Amniotic stem cell (primary cell): ENCODE data around the gene CRK.
"Not testable (repeated sequence)": the region's sequence is repeated elsewhere in the genome, so short reads cannot be mapped to it uniquely, and the experiment has no call there.

Experiments
- DNase-seq: peaks from one replicate; lab custom pipeline; 2025; lab: John Stamatoyannopoulos, UW

Gene CRK

DNA sequence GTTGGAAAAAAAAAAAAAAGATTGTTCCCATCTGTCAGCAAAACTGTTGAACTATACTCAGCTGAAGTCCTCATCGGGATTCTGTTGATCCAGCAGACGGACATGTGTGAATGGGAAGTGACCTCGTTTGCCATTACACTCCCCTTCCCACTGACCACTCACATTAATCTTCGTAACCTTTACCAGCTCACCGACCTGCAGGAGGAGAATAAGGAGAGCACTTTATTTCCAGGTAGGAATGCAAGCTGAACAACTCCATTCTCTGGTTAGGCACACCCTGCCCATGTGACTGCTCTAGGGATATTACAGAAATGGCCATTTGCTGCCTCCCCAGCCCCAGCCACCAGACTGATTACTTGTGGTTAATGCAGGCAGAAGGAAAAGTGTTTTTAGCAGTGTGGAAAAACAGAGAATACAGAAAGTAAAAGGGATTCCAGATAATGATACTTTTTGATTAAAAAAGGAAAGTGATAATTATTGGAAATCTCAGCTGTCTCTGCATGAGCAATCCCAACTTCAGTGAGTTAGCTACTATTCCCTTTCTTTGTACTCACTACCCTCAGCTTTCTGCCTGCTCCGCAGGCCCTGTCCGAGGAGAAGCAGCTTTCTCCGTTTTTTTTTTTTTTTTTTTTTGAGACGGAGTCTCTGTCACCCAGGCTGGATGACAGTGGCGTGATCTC, 32.4 kb downstream of the CRK start:
- no peak for DNase-seq

DNA sequence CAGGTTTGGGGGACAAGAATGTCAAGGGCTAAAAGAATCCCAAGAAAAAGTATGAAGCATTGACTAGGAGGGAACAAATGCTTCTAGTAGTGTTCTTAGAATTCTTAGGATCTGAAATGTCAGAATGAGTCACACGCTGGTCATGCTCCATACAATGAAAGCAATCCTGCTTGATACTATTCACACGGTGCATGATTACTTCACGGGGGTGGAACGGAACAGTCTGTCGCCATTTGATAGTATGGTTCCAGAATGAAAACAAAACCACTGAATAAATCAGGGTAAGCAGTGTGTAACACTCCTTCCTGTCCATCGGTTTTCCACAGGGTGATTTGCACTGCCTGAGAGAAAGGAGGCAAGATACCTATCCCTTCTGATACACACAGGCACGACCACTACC, 33.1 kb downstream of the CRK start:
- DNase-seq, result peak; percentile 75

DNA sequence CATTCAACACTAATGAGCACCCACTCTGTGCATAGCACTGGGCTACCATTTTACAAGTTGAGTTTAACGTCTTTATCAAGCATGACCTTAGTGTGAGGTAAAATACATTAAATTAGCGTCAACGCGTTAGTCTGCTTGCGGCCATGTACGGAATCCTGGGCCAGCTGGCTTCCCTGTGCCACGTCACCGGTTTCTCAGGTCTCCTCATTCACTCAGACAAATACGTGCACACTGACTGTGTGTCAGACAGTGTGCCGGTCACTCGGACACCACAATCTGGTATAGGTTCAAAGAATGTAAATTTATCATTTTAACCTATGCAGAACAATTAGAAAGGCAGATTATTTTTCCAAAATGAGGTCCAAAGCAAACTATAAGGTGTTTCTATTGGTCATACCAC, 34.6 kb downstream of the CRK start:
- no peak for DNase-seq

DNA sequence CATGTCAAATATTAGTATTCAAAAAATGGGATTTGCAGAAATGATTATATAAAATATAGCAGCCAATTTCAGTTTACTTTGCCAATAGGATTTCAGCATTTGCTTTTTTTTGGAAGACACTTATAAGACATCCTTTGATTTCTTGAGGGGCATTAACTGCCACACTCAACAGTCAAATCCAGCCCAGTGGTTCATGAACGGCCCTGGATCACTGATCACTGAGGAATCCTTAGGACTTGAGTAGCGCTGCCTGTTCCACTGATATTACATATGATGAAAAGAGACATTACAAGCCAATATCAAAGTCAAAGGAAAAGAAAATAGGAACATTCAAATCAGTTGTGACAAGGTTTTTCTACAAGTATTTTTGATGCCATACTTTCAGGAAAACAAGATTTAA, 35.1 kb downstream of the CRK start:
- no peak for DNase-seq

DNA sequence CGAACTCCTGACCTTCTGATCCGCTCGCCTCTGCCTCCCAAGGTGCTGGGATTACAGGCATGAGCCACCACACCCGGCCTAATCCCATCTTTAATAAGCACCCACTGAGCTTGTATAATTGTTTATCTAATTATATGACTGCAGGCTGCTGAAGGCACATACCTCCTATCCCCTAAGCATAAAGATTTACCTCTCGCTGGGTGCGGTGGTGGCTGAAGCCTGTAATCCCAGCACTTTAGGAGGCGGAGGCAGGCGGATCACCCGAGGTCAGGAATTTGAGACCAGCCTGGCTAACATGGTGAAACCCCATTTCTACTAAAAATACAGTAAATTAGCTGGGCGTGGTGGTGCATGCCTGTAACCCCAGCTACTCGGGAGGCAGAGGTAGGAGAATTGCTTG, 35.9 kb downstream of the CRK start:
- no peak for DNase-seq

DNA sequence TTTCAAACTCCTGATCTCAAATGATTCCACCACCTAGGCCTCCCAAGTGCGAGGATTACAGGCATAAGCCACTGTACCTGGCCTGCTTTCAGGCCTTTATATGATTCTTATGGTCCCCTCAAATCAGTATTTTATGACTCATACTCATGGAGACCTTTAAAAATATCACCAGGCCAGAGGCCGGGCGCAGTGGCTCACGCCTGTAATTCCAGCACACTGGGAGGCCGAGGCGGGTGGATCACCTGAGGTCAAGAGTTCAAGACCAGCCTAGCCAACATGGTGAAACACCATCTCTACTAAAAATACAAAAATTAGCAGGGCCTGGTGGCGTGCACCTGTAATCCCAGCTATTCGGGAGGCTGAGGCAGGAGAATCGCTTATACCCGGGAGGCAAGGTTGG, 37.6 kb downstream of the CRK start:
- DNase-seq, result not testable (repeated sequence)

DNA sequence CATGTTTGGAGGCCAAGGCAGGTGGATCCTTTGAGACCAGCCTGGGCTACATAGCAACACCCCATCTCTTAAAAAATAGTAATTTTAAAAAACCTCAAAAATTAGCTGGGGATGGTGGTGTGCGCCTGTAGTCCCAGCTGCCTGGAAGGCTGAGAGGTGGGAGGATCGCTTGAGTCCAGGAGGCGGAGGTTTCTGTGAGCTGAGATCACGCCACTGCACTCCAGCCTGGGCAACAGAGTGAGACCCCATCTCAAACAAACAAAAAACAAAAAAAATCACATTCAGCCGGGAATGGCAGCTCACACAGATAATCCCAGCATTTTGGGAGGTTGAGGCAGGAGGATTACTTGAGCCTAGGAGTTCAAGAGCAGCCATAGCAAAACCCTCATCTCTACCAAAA, 39.6 kb downstream of the CRK start:
- DNase-seq, result no peak

DNA sequence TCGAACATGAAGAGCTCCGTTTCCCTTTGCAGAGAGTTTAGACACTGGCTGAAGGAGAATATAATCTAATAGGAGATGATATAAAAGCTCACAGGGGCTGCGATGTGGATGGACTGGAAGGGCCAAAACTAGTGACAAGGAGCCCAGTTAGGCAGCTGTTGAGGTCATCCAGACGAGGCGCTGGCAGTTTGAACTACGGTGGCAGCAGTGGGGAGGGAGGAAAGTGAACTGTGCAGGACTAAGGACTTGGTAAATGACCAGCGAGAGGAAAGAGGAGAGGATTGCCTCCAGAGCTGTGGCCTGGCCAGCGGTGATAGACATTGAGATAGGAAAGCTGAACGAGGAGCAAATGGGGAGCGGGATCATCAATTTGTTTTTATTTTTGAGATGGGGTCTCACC, 41.4 kb downstream of the CRK start:
- DNase-seq, result no peak

DNA sequence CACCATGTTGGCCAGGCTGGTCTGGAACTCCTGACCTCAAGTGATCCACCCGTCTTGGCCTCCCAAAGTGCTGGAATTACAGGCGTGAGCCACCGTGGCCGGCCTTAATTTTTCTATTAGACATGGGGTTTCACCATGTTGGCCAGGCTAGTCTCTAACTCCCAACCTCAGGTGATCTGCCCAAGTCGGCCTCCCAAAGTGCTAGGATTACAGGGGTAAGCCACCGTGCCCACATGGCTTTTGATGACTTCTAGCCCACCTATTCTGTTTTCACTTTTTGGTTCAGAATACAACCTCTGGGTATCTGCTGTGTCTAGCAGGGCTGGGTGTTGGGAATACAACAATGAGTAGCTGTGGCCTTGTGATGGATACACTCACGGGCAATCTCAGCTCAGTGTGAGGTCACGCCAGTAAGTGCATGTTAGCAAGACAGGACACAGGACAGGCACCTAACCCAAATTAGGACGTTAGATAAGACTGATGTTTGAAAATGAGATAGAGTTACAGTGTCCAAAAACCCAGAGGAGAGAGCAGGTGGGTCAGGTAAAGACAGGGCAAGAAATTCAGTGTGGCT, 41.9 kb downstream of the CRK start:
- no peak for DNase-seq

DNA sequence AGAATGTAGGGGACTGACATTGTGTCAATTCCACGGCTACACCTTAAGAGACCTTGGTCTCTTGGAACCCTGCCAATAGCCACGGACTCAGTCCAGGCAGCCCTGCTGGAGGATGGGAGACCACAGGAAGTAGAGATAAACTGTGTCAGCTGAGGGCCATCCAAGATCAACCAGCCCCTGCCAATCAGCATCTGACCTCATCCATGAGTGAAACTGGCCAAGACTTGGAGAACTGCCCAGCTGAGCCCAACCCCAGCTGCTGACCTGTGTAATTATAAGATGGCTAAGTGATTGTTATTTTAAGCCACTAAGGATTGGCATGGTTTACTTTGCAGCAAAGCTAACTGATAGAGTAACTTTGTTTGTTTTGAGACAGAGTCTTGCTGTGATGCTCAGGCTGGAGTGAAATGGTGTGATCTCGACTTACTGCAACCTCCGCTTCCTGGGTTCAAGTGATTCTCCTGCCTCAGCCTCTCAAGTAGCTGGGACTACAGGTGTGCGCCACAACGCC, 42.7 kb downstream of the CRK start:
- DNase-seq, result peak; percentile 36

DNA sequence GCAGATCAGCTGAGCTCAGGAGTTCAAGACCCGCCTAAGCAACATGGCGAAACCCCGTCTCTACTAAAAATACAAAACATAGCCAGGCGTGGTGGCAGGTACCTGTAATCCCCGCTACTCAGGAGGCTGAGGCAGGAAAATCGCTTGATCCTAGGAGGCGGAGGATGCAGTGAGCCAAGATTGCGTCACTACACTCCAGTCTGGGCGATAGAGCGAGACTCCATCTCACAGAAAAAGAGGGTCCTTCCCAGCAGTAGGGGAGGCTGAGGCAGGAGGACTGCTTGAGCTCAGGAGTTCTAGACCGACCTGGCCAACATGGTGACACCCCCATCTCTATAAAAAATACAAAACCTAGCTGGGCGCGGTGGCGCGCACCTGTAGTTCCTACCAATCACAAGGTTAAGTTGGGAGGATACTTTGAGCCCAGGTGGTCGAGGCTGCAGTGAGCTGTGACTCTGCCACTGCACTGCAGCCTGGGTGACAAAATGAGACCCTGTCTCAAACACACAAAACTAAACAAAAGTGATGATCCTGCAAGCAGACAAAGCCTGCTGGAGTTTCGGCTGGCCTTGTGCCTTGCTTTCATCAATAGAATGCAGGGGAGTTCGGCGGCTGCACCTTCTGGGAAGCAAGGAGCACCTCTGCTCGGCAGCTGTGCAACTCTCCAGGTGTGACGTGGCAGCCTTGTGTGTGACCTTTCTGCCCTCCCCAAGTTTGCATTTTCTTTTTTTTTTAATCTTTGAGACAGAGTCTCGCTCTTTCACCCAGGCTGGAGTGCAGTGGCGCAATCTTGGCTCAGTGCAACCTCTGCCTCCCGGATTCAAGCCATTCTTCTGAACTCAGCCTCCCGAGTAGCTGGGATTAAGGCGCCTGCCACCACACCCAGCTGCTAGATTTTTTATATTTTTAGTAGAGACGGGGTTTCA, 43.6 kb downstream of the CRK start:
- DNase-seq, result no peak

DNA sequence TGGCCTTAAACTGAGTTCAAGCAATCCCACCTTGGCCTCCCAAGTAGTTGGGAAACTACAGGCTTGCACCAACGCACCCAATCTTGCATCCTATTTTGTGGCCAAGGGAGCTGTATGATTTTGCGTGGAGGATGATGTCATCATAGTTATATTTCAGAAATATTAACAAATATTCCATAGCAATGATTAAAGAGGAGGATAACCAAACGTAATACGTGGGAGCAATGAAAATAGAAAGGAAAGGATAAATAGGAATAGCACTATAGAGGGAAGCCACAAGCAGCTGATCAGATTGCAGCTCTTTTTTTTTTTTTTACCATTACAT, 53.8 kb downstream of the CRK start:
- DNase-seq, result no peak

DNA sequence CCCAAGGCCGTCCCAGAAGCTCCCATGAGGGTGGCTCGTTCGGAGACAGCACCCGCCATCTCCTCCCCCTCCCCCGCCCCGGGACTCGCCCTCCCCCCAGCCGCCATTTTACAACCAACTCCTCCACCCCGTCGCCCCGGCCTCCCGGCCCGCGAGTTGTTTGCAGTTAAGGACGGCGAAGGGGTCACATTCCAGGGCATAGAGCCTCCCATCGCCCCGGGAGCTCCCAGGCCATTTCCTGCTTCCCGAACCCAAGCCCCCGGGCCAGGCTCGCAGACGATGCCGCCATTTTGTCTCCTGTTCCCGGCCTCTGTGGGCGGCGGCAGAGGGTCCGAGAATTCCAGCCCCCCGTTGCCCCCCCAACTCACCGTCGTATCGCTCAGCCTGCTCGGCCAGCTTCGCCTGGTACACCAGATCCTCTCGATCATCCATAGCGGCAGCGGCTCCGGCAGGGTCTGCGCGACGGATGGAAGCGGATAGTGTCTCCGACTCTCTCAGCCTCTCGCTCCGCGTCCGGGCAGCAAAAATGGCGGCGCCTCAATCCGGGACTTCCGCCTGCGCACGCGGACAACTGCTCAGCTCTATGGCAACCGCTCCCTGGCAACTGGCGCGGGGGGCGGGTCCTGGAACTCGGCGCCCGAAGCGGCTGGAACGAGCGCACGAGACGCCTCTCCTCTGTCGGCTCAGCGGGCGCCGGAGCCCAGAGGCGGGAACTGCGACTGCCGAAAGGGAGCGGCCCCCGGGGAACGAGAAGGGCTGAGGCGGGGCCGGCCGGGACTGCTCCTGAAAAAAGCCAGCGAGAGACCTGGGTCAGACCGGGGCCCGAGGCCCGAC, 56.1 kb downstream of the CRK start, which contains the start of gene YWHAE:
Gene YWHAE (minus strand): TSS at position 544 of the 834 bp plus-strand sequence. CDS start 112 bp downstream, at position 432.
- peak; percentile 88 for DNase-seq

DNA sequence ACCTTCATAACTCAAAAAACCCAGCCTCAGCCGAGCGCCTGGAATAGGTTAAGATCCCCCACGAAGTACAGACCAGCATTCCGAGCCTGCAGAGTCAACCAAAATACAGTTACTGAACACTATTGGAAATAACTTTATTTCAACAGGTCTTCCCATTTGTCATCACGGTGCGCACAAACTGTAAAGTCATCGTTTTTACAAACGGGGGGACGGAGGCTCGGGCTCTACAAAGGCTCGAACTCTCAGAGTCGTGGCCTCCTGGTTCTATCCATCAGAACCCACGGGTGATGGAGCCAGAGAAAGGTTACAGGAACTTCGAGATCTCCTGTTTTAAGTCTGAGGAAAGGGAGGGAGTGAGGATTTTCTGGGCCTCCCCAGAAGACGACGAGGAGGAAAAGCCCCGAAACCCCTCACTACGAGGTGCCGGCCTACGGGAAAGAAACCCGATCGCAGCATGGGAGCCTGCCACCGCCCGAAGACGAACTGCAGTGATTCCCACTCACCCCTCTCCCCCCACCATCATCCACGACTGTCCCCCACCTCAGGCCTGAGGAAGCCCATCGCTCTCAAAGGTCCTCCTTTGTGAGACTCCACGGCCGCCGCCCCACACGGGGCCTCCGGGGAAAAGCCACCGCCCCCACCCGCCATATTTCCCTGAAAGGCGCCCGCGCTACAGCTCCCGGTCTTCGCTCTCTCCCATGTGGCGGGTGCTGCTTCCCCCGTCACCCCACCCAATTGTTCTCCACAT, 56.9 kb downstream of the CRK start:
- no peak for DNase-seq

DNA sequence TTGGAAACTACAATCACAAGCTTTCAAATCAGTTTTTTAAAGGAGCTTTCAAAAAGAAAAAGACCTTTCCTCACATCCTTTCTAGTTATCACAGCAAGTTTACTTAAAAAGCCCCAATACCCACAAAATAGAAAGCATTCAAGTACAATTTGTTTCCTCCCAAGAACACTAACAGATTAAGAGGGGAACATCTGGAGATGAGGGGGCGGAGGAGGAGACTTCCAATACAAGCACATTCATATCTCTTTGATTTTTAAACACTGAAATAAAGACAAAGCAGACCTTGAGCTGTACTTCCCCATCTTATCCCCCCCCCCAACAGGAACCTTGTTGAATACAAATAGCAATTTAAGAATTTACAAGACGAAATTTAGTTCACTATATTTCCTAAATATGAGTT, 58.0 kb downstream of the CRK start:
- no peak for DNase-seq

DNA sequence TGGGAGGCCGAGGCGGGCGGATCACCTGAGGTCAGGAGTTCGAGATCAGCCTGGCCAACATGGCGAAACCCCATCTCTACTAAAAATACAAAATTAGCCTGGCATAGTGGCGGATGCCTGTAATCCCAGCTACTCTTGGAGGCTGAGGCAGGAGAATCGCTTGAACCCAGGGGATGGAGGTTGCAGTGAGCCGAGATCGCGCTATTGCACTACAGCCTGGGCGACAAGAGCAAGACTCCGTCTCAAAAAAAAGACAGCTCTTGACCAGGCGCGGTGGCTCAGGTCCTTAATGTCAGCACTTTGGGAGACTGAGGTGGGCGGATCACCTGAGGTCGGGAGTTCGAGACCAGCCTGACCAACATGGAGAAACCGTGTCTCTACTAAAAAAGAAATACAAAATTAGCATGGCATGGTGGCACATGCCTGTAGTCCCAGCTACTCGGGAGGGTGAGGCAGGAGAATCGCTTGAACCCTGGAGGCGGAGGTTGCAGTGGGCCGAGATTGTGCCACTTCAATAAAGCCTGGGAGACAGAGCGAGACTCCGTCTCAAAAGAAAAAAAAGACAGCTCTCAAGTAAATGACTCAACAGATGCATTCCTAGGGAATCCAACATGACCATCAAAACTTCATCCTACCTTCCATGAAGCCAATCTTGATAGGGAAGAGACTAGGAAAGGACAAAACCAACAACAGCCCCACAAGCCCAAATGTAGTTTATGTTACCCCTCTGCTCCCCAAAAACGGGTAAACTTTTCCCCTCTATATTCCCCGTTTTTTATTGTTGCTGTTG, 60.0 kb downstream of the CRK start:
- not testable (repeated sequence) for DNase-seq

DNA sequence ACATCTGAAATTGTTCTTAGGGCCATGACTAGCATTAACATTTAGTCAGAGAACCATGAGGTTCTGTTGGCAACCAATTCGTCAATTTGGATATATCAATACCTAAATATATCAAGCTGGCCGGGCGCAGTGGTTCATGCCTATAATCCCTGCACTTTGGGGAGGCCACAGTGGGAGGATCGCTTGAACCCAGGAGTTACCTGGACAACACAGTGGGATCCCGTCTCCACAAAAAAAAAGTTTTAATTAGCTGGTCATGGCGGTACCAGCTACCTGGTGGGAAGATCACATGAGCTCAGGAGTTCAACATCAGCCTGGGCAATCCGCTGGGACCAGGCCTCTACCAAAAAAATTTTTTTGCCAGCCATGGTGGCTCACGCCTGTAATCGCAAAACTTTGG, 64.5 kb downstream of the CRK start:
- no peak for DNase-seq

DNA sequence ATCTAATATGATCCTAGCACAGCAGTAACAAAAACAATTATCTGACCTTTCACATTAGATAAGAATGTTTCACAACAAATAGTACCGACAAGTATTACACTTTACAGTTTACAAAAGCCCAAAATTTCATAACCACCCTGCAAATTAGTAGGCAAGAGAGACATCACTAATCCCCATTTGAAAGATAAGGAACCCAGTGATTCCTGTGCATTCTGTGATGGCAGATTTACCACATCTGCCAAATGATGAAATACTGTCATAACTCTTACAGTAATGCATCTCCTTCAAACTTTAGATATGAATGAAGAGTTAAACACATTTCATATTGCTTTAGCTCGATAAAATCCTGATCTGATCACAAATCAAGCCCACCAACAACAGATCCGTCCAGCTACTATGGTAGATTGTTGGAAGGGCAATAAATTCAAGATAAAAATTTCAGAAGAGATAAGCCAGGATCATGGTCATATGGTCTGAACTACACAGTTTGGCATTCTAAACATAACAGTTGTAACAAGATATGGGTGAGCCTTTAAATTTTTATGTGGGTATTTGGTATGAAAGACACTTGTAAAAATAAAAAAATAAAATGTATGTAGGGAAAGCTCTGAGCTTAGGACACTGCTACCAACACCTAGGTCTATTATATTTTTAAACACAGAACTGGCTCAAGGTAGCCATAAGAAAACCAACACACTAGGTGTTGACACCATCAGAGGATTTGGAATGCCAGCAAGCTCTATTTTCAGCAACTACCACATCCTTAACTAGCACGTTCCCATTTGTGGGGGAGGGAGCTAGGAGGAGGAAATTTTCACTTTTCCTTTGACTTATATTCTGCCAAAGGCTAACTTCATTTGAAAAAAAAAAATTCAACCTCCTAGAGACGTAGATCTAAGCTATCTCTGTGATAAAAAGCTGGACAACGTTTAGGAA, 65.3 kb downstream of the CRK start:
- DNase-seq, result no peak

DNA sequence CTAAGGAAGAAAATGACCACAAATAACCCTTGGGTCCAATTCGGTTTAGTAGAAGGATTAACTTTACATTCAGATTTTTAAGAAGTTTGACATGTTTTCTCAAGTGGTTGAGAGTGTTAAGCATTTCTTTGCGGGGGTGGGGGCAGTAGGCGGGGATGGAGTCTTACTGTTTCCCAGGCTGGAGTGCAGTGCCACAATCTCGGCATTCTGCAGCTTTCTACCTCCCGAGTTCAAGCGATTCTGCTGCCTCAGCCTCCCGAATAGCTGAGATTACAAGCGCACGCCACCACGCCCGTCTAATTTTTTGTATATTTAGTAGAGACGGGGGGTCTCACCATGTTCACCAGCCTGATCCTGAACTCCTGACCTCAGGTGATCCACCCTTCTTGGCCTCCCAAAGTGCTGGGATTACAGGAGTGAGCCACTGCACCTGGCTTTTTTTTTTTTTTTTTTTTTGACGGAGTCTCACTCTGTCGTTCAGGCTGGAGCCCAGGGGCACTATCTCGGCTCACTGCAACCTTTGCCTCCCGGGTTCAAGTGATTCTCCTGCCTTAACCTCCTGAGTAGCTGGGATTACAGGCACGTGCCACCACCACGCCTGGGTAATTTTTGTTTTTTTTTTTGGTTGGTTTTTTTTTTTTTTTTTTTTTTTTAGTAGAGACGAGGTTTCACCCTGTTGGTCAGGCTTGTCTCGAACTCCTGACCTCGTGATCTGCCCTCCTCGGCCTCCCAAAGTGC, 68.4 kb downstream of the CRK start:
- not testable (repeated sequence) for DNase-seq
